ENCODE data around the gene SLC5A10. TPM values are rescaled to one million over a fixed set of nuclear protein-coding genes. Genes with fewer than 3 reads are reported as not detected.

Gene SLC5A10
- total RNA-seq, 4 donors from 2014 or later, result not detected

DNA sequence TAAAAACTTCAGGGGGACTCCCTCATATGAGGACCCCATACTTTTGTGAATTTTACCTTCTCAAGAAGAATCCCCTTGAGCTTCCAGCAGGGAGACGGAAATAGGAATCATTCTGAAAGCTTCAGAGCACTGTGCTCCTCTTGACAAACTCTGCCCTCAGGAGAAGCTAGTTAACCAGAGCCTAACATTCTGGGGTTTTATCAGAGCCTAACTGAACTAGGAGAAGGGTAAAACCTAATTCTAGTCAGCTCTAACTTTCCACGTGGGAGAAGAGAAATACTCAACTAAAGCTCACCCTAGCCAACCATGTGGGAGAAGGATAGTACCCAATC is 13.3 kb upstream of the SLC5A10 start:
- no peak overlapping the region for H3K27ac ChIP-seq
- no peak for DNase-seq
- TF ChIP-seq, protein P1, sequence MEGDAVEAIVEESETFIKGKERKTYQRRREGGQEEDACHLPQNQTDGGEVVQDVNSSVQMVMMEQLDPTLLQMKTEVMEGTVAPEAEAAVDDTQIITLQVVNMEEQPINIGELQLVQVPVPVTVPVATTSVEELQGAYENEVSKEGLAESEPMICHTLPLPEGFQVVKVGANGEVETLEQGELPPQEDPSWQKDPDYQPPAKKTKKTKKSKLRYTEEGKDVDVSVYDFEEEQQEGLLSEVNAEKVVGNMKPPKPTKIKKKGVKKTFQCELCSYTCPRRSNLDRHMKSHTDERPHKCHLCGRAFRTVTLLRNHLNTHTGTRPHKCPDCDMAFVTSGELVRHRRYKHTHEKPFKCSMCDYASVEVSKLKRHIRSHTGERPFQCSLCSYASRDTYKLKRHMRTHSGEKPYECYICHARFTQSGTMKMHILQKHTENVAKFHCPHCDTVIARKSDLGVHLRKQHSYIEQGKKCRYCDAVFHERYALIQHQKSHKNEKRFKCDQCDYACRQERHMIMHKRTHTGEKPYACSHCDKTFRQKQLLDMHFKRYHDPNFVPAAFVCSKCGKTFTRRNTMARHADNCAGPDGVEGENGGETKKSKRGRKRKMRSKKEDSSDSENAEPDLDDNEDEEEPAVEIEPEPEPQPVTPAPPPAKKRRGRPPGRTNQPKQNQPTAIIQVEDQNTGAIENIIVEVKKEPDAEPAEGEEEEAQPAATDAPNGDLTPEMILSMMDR (IDR thresholded peaks at IDR 0.05), result no peak

GRCh38 chr17:18944646-18945045 is 7.3 kb upstream of the SLC5A10 start:
- Histone ChIP-seq H3K27me3 (no peaks in the 10 kb centered on the region), H3K27ac (no peak overlapping the region), H3K9me3 (no peaks in the 10 kb centered on the region), H3K36me3 (no peaks in the 10 kb centered on the region), H3K4me3 (no peak overlapping the region), H3K4me1 (no peaks in the 10 kb centered on the region)
- TF ChIP-seq POLR2A (IDR thresholded peaks at IDR 0.05), result no peak
- TF ChIP-seq, protein P1 (IDR thresholded peaks at IDR 0.05), result no peak
- no peak for DNase-seq

More for the DNA sequence above, 13.3 kb upstream of the SLC5A10 start:
- Histone ChIP-seq H3K9me3 (no peaks in the 10 kb centered on the region), H3K27me3 (no peaks in the 10 kb centered on the region), H3K4me3 (no peak overlapping the region), H3K36me3 (no peaks in the 10 kb centered on the region), H3K4me1 (no peaks in the 10 kb centered on the region)

DNA sequence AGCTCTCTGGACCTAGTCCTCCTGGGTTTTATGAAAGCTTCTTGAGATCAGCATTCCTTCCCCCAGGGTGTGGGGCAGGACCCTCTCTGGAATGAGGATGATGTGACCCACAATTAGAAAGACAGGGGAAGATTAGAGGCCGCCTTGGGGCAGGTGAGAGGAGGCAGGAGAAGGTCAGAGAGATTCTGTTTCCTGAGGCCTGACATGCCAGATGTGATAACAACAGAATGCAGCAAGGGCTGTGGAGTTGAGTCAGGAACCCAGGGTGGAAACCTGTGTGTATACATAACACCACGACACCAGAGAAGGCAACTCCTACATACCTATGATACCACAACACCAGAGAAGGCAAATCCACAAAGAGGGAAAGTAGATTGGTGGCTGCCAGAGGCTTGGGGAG is 5.4 kb upstream of the SLC5A10 start:
- H3K9me3 ChIP-seq, result no peaks in the 10 kb centered on the region
- no peak for DNase-seq
- H3K4me1 ChIP-seq, result no peaks in the 10 kb centered on the region
- TF ChIP-seq, protein P1 (IDR thresholded peaks at IDR 0.05), result no peak
- no peak for TF ChIP-seq POLR2A (IDR thresholded peaks at IDR 0.05)
- no peaks in the 10 kb centered on the region for H3K36me3 ChIP-seq
- no peaks in the 10 kb centered on the region for H3K27me3 ChIP-seq
- H3K27ac ChIP-seq, result no peak overlapping the region
- no peak overlapping the region for H3K4me3 ChIP-seq

DNA sequence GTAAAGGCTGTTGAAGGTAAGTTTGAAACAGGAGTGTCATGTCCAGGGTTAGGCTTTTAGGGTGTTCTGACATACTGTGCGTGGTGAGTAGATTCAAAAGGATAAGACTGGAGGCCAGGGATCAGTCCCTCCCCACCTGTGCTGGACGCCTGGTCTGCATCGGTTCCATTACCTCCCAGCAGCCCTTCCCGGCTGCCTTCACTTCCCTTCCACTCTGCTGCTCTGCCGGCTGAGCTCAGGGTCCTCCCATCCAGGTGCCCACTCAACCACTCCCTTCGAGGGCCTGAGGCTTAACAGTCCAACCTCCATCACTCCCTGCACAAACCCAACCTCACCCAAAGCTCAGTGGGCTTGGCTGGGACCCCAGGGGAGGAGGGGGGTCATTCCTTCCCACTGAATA is 4.1 kb upstream of the SLC5A10 start:
- H3K27me3 ChIP-seq, result no peaks in the 10 kb centered on the region
- H3K27ac ChIP-seq, result no peak overlapping the region
- no peak for TF ChIP-seq POLR2A (IDR thresholded peaks at IDR 0.05)
- TF ChIP-seq, protein P1 (IDR thresholded peaks at IDR 0.05), result no peak
- no peak overlapping the region for H3K4me3 ChIP-seq
- DNase-seq, result no peak
- no peaks in the 10 kb centered on the region for H3K4me1 ChIP-seq
- H3K36me3 ChIP-seq, result no peaks in the 10 kb centered on the region
- no peaks in the 10 kb centered on the region for H3K9me3 ChIP-seq

GRCh38 chr17:18948476-18949006 is 3.4 kb upstream of the SLC5A10 start:
- no peak overlapping the region for H3K27ac ChIP-seq
- no peaks in the 10 kb centered on the region for H3K9me3 ChIP-seq
- H3K4me1 ChIP-seq, result no peaks in the 10 kb centered on the region
- no peak overlapping the region for H3K4me3 ChIP-seq
- DNase-seq, result no peak
- no peak for TF ChIP-seq POLR2A (IDR thresholded peaks at IDR 0.05)
- TF ChIP-seq, protein P1 (IDR thresholded peaks at IDR 0.05), result no peak
- no peaks in the 10 kb centered on the region for H3K36me3 ChIP-seq
- no peaks in the 10 kb centered on the region for H3K27me3 ChIP-seq

DNA sequence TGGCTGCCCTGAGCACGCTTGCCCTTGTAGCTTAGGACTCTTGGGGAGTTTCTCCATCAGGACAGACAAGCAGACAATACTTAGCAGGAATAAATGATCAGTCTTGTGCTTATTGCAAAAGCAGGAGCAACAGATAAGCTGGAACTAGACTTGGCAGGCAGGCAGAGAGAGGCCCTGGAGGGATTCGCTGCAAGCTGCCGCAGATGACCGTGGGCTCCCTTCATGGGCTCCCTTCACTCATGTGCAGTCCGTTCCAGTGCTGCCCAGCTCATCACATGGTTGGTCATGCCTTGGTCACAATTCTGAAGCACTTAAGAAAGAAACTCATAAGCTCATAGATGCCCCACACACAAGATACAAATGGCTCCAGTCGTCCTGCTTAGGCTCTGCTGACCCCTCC is 2.4 kb upstream of the SLC5A10 start:
- Histone ChIP-seq H3K4me1 (no peaks in the 10 kb centered on the region), H3K27ac (no peak overlapping the region)

More for the DNA sequence above, 2.4 kb upstream of the SLC5A10 start:
- Histone ChIP-seq H3K27me3 (no peaks in the 10 kb centered on the region), H3K4me3 (no peak overlapping the region), H3K36me3 (no peaks in the 10 kb centered on the region), H3K9me3 (no peaks in the 10 kb centered on the region)
- no peak for TF ChIP-seq POLR2A (IDR thresholded peaks at IDR 0.05)
- TF ChIP-seq, protein P1 (IDR thresholded peaks at IDR 0.05), result no peak
- DNase-seq, result peak in 1 of 3 donors; percentile 5

Data from Peyer's patch (tissue), 4 donors.